ENCODE results near the gene DGKD.
"Not testable (repeated sequence)": the region's sequence is repeated elsewhere in the genome, so short reads cannot be mapped to it uniquely, and the experiment has no call there.

Gene DGKD

DNA sequence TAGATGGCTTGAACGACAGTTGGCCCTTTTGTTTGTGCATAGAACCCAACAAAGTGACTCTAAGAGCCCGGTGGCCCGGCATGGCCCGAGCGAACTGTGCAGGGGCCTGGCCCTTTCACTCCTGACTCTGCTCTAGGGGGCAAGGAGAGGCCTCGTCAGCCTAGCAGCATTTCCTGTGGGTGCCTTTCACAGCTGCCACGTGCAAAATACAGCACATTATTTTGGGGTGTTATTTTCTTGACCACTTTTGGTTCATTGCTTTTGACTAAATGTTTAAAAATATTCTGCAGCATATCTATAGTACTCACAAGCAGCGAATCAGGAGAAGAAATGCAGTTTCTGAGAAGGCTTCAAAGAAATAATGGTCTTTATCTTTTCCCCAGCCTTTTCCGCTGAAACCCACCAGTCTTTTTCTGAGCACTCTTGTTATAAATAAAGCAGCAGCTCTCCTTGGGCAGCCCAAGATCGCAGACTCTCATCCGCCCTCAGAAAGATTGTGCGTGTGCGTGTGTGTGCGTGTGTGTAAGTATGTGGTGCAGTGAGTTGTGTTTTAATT lies 31.3 kb downstream of the DGKD start:
- peak; percentile 44 for DNase-seq (ENCODE audit: low read depth)

GRCh38 chr2:233386382-233387041 lies 32.2 kb downstream of the DGKD start:
- DNase-seq (ENCODE audit: low read depth): no peak

DNA sequence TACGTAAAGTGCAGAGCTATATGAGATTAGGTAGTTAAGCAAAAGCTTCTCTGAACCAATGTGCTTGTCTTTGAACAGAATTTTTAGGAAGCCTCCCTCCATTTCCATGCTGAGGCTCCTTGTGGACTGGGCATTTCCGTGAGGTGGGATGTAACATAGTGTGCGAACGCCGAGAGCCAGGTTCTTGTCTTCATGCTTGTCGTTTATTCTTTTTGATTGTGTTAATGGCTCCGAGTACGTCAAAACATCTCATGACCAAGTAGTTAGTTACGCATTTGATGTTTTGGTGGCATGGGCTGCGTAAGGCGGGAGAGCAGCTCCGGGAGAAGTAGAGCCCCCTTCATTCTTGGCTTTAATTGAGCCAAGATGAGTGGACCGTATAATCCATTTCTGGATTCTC lies 32.9 kb downstream of the DGKD start:
- no peak for DNase-seq (ENCODE audit: low read depth)

- DNase-seq (ENCODE audit: low read depth): no peak
Measured at GRCh38 chr2:233387667-233388528, 33.6 kb downstream of the DGKD start.

DNA sequence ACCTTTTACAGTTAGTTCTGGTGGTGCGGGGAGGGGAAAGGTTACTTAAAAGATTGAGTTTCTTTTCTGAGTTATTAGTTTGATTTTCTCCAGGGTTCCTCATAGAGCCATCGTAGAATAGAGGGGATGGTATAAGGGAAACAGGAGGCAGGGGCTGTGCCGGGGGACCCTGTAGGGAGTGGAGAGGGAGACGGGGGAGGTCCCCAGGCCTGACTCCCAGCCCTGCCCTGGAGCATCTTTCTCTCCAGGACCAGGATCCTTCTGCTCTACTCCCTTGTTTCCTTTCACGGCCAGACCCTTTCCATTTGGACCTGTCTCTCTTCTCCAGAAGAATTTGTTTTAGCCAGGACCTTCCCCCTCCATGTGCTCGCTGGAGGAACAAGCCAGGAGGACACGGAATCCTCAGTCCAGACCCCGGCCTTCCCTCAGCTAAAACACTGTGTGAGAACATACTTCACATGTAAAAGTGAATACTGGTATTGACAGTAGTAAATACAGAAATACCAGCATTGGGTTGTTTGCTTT lies 35.4 kb downstream of the DGKD start:
- no peak for DNase-seq (ENCODE audit: low read depth)

DNA sequence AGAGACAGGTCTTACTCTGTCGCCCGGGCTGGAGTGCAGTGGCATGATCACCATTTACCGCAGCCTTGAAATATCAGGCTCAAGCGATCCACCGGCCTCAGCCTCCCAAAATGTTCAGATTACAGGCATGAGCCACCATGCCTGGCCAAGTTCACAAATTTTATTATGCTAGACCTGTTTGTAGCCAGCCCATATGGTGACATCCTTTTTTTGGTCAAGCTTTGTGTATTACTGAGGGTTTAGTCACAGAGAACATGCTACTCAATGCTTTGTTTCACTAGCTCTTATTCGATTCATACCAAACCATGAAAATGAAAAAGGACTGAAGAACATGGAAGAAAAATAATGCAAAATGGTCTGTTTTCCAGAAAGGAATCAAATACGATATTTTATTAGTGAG lies 41.4 kb downstream of the DGKD start:
- no peak for DNase-seq (ENCODE audit: low read depth)

- not testable (repeated sequence) for DNase-seq (ENCODE audit: low read depth)
Measured at GRCh38 chr2:233396726-233397665, 42.7 kb downstream of the DGKD start.

GRCh38 chr2:233399306-233400225 lies 45.3 kb downstream of the DGKD start:
- peak; percentile 32 for DNase-seq (ENCODE audit: low read depth)

- no peak for DNase-seq (ENCODE audit: low read depth)
Measured at GRCh38 chr2:233400341-233400740, 46.0 kb downstream of the DGKD start.

DNA sequence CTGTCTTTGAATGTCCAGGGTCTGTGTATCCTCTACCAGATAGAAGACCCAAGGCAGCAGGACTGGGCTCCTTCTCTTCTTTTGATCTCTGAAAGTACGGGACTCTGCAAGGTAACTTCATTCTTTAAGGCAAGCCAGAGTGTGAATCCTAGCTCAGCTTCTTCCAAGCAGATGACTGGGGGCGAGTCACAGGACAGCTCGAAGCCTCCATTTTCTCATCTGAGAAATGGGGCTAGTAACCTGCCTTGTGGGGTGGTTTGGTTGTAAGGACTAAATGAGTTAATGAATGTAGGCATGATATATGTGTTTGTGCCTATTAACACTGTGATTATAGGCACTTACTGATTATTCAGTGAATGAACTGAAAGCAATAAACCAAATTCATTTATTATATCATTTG lies 46.7 kb downstream of the DGKD start:
- DNase-seq (ENCODE audit: low read depth): no peak

DNA sequence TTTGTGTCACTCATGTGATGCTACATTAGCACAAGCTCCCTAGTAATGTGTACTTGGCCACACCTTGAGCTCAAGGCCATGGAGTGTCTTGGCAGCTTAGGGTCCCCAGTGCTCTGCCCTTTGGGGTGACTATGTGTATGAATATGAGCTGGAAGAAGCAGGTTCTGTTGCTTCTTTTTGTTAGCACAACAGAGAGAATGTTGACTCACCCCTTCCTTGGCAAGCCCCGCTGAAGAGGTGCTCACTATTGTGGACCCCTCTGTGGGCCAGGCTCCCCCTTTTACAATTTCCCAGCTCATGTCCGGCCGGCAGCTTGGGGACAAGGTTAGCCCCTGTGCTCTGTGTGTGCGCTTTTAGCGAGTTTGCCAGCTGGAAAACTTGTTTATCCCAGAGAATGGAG lies 48.1 kb downstream of the DGKD start:
- DNase-seq (ENCODE audit: low read depth): no peak

- no peak for DNase-seq (ENCODE audit: low read depth)
Measured at GRCh38 chr2:233402789-233403188, 48.5 kb downstream of the DGKD start.

DNA sequence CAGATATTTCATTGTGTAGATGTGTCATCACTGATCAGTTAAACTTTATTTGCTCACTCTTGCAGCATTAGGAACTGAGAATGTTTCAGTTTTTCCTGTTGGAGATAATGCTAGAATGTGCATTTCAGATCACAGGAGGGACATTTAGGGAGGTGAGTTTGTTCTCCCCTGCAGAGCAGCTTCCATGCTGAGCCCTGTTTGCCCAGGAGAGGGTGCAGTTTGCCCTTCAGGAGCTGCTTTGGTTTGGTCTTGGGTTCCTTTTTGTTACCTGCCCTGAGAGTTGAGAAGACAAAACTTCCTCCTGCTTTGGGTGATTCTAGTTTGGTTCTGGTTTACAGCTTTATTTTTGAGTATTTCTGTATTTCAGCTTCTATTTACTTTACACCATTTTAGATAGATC lies 49.9 kb downstream of the DGKD start:
- DNase-seq (ENCODE audit: low read depth): peak; percentile 45

DNA sequence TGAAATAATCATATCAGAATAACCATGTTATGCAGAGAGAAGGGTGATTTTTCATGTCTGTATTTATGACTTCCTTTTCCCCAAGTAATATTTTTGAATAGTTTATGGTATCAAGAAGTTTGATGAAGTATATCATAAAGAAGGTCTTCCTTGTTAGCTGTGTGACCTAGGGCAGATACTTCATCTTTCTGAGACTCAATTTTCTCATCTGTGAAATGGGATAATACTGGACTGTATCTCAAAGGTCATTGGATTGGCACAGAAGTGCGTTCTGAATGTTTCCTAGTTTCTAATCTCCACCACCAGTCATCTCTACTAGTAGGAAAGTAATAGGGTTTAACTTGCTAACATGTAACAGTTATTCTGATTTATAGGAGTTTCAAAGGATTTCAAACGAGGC lies 52.6 kb downstream of the DGKD start:
- no peak for DNase-seq (ENCODE audit: low read depth)

DNA sequence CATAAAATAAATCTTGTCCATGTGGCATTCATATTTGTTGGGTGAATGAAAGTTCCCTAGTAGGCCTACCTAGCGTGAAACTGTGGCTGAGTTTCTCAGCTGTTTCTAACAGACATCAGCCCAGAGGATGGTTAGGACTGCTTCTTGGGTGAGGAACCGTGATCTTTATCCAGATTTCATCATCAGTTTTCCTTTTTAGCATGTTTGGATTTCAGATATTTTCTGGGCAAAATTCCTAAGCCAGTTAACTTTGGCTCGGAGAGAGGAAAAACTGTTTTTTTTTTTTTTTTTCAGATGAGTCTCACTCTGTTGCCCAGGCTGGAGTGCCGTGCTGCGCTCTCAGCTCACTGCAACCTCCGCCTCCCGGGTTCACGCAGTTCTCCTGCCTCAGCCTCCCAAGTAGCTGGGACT lies 53.5 kb downstream of the DGKD start:
- DNase-seq (ENCODE audit: low read depth): no peak

- no peak for DNase-seq (ENCODE audit: low read depth)
Measured at GRCh38 chr2:233408366-233409285, 54.3 kb downstream of the DGKD start.

DNA sequence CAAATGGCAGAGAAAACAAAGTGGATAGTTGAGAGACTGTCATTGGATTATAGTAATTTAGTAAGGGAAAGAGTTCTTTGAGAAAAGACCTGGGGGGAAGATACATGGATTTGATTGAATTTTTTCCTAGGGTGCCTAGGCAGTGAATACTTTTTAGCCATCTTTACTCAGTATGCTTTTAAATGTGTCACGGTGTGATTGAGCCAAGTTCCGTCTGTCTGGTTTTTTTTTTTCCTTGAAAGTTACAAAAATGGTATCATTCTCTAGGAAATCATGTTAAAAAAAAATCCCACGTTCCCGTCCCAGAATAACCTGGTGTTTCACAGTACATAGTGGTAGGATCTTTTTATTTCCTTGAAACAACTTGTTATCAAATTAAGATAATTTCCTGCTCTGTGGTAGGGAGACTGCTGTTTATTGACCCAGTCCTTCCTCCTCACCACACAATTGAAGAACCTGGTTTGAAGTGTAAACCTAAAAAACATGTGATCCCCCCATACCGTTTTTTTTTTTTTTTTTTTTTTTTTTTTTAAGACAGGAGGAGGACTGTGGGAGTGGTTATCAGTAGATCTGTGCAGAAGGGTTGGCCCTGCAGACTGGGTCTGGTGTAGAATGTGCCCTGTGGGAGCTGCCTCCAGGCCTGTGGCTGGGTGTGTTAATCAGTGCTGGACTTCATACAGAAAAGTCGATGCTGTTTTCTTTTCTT lies 55.1 kb downstream of the DGKD start:
- no peak for DNase-seq (ENCODE audit: low read depth)

GRCh38 chr2:233410196-233410760 lies 56.0 kb downstream of the DGKD start:
- no peak for DNase-seq (ENCODE audit: low read depth)

DNA sequence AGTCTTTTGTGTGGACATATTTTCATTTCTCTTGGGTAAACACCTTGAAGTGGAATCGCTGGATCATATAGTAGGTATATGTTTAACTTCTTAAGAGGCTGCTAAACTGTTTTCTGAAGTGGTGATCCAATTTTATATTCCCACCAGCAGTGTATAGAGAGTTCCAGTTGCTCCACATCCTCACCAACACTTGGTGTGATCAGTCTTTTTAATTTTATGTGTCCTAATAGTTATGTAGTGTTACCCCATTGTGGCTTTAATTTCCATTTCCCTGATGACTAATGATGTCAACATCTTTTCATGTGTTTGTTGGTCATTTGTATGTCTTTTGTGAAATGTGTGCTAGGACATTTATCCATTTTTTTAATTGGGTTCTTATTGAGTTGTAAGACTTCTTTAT lies 56.9 kb downstream of the DGKD start:
- DNase-seq (ENCODE audit: low read depth): no peak
